Activated CD8-positive, alpha-beta T cell treated with anti-CD3 and anti-CD28 coated beads for 36 hours (primary cell): ENCODE results near the gene GALC. TPM values are rescaled to one million over a fixed set of nuclear protein-coding genes. Genes with fewer than 3 reads are reported as not detected.

Experiments
- ATAC-seq: fragments of 200-7000 bp; cut with Tn5 transposase; one replicate; pipeline ENCODE4 v1.10.0; 2021; ENCODE audit warnings: mild to moderate bottlenecking, moderate library complexity
- CTCF ChIA-PET: fragments of 350-600 bp; sonication (Branson Sonifier 250); formaldehyde crosslinking; loops from one replicate; lab custom pipeline; 2021; ENCODE audit warnings: antibody characterized with exemption; lab: Charles Lee
- POLR2A ChIA-PET: fragments of 350-600 bp; sonication (Branson Sonifier 250); formaldehyde crosslinking; loops from one replicate; lab custom pipeline; 2021; ENCODE audit warnings: antibody characterized with exemption; lab: Charles Lee
- DNase-seq: peaks from one replicate; pipeline ENCODE4 v3.0.0-alpha.2; 2020
- H3K27ac Mint-ChIP-seq: one replicate; pipeline ENCODE4 v1.8.0; 2021; ENCODE audit warnings: mild to moderate bottlenecking, mixed read lengths
- H3K27me3 Mint-ChIP-seq: one replicate; pipeline ENCODE4 v1.8.0; 2021; ENCODE audit warnings: mixed read lengths
- H3K36me3 Mint-ChIP-seq: one replicate; pipeline ENCODE4 v1.8.0; 2021; ENCODE audit warnings: low read depth, mixed read lengths
- H3K4me1 Mint-ChIP-seq: one replicate; pipeline ENCODE4 v1.8.0; 2021; ENCODE audit warnings: low read depth, mixed read lengths
- H3K4me3 Mint-ChIP-seq: one replicate; pipeline ENCODE4 v1.8.0; 2021; ENCODE audit warnings: mild to moderate bottlenecking, moderate library complexity, mixed read lengths
- H3K9me3 Mint-ChIP-seq: one replicate; pipeline ENCODE4 v1.8.0; 2021; ENCODE audit warnings: mixed read lengths
- CTCF ChIP-seq: fragments of 200-600 bp; IDR thresholded peaks from one replicate; pipeline ENCODE4 v1.8.0; 2022; ENCODE audit warnings: antibody characterized with exemption, mild to moderate bottlenecking
- intact Hi-C: fragments of 100-400 bp; cut with micrococcal nuclease; formaldehyde crosslinking; loops from one replicate; pipeline ENCODE4 v1.10.0; 2022
- total RNA-seq, 2 experiments: library from RNA; stranded (reverse); gene quantifications; one replicate each; pipeline ENCODE4 v1.2.3, GENCODE V29; 2021

GALC gene
- total RNA-seq, 2 experiments from 2014 or later, result 8.6 to 11.3 TPM

- intact Hi-C loops, result no loop called here
- DNase-seq (no peak), ATAC-seq (no peak)
- ChIA-PET CTCF (interaction anchor here (1.1 to 1.6 kb wide), 2 partner anchors 21 to 22 kb away, joined by 3 read pairs; no protein-coding TSS in a partner anchor), POLR2A (no interaction called here)
- Mint-ChIP-seq H3K4me1 (peaks cover 12% of the 10 kb centered on the region), H3K4me3 (no peak overlapping the region), H3K27ac (no peak overlapping the region), H3K36me3 (no peaks in the 10 kb centered on the region), H3K27me3 (no peaks in the 10 kb centered on the region), H3K9me3 (no peaks in the 10 kb centered on the region)
- TF ChIP-seq CTCF, result no peak
These were observed 43.4 kb upstream of the GALC start for GRCh38 chr14:88036422-88036821.

GRCh38 chr14:88034076-88034475, 41.1 kb upstream of the GALC start:
- H3K4me3 Mint-ChIP-seq, result no peak overlapping the region
- no peak for TF ChIP-seq CTCF
- POLR2A ChIA-PET, result no interaction called here
- no peaks in the 10 kb centered on the region for H3K27me3 Mint-ChIP-seq
- intact Hi-C loops, result no loop called here
- H3K36me3 Mint-ChIP-seq, result peaks cover 1% of the 10 kb centered on the region
- CTCF ChIA-PET, result interaction anchor here (1.1 kb wide), 1 partner anchor 88 kb away, joined by 3 read pairs; no protein-coding TSS in a partner anchor
- no peak for ATAC-seq
- H3K4me1 Mint-ChIP-seq, result peaks cover 30% of the 10 kb centered on the region
- no peak for DNase-seq
- no peaks in the 10 kb centered on the region for H3K9me3 Mint-ChIP-seq
- no peak overlapping the region for H3K27ac Mint-ChIP-seq

- ChIA-PET CTCF (interaction anchor here (1.5 kb wide), 1 partner anchor 16 kb away, joined by 3 read pairs; no protein-coding TSS in a partner anchor), POLR2A (interaction anchor here (0.6 kb wide), 1 partner anchor 557 kb away, joined by 3 read pairs; no protein-coding TSS in a partner anchor)
- Mint-ChIP-seq H3K9me3 (no peaks in the 10 kb centered on the region), H3K27me3 (no peaks in the 10 kb centered on the region), H3K4me3 (no peak overlapping the region), H3K36me3 (peaks cover 1% of the 10 kb centered on the region), H3K27ac (no peak overlapping the region), H3K4me1 (peaks cover 34% of the 10 kb centered on the region)
- intact Hi-C loops, result no loop called here
- TF ChIP-seq CTCF, result no peak
- ATAC-seq (no peak), DNase-seq (no peak)
These were observed 39.4 kb upstream of the GALC start for GRCh38 chr14:88032373-88032772.

GRCh38 chr14:88030892-88031291, 37.9 kb upstream of the GALC start:
- H3K27me3 Mint-ChIP-seq, result no peaks in the 10 kb centered on the region
- no peak for TF ChIP-seq CTCF
- ChIA-PET CTCF (interaction anchor here (1.5 to 1.7 kb wide), 2 partner anchors 17 to 18 kb away, joined by 3 to 8 read pairs; no protein-coding TSS in a partner anchor), POLR2A (interaction anchor here (1.2 to 1.6 kb wide), 2 partner anchors 13 to 14 kb away, joined by 4 to 6 read pairs; no protein-coding TSS in a partner anchor)
- no peak for ATAC-seq
- no peaks in the 10 kb centered on the region for H3K9me3 Mint-ChIP-seq
- H3K36me3 Mint-ChIP-seq, result peaks cover 5% of the 10 kb centered on the region
- no peak for DNase-seq
- H3K4me3 Mint-ChIP-seq, result no peak overlapping the region
- intact Hi-C loops, result no loop called here
- no peak overlapping the region for H3K27ac Mint-ChIP-seq
- H3K4me1 Mint-ChIP-seq, result peaks cover 45% of the 10 kb centered on the region

- POLR2A ChIA-PET, result interaction anchor here (0.9 to 2.5 kb wide), 4 partner anchors 13 to 38 kb away, joined by 3 to 6 read pairs (median 5); partner anchors contain the start of gene GALC
- H3K27me3 Mint-ChIP-seq, result no peaks in the 10 kb centered on the region
- intact Hi-C loops, result no loop called here
- DNase-seq (no peak), ATAC-seq (peak; percentile 27)
- H3K4me3 Mint-ChIP-seq, result no peak overlapping the region
- CTCF ChIA-PET, result interaction anchor here (1.3 to 1.7 kb wide), 3 partner anchors 12 to 100 kb away, joined by 3 to 8 read pairs (median 4); no protein-coding TSS in a partner anchor
- TF ChIP-seq CTCF, result no peak
- H3K27ac Mint-ChIP-seq, result peak overlapping the region; percentile 72
- no peaks in the 10 kb centered on the region for H3K9me3 Mint-ChIP-seq
- H3K4me1 Mint-ChIP-seq, result peaks cover 53% of the 10 kb centered on the region
- H3K36me3 Mint-ChIP-seq, result peaks cover 5% of the 10 kb centered on the region
These were observed 37.1 kb upstream of the GALC start for GRCh38 chr14:88030079-88030478.
